Breast epithelium (tissue), 4 donors: Measurements from ENCODE around the gene PTPRG. TPM values are rescaled to one million over a fixed set of nuclear protein-coding genes. Genes with fewer than 3 reads are reported as not detected.

Experiments used
- DNase-seq, 2 donors: peaks; one replicate each; pipeline ENCODE4 v3.0.0-alpha.2; 2019; ENCODE audit warnings: low spot score in 2 of 2
- H3K27ac ChIP-seq, 2 donors: fragments of 200-600 bp; sonication (generic) in 1 of 2; one replicate each; pipeline ENCODE4 v1.5.1; 2016 to 2019; ENCODE audit warnings: mild to moderate bottlenecking in 1 of 2
- H3K27me3 ChIP-seq, 2 donors: fragments of 200-600 bp; sonication (generic) in 1 of 2; one replicate each; pipeline versions ENCODE4 v1.5.1 to v1.6.0; 2017 to 2019; ENCODE audit warnings: control low read depth in 1 of 2, mild to moderate bottlenecking in 1 of 2
- H3K36me3 ChIP-seq: fragments of 200-600 bp; one replicate; pipeline ENCODE4 v1.5.1; 2019
- H3K4me1 ChIP-seq, 2 donors: fragments of 200-600 bp; sonication (generic); one replicate each; pipeline ENCODE4 v1.5.1; 2016 to 2019; ENCODE audit warnings: control low read depth in 1 of 2
- H3K4me3 ChIP-seq, 3 donors: fragments of 200-600 bp; sonication (generic); 1 replicate in 2 of 3; 2 replicates in 1 of 3; pipeline ENCODE4 v1.5.1; 2016 to 2019; ENCODE audit warnings: mild to moderate bottlenecking in 3 of 3, moderate library complexity in 2 of 3
- H3K9me3 ChIP-seq, 2 donors: fragments of 200-600 bp; sonication (generic) in 1 of 2; one replicate each; pipeline ENCODE4 v1.5.1; 2016 to 2019; ENCODE audit warnings: control low read depth in 1 of 2
- CTCF ChIP-seq, 3 donors: fragments of 450-650 bp; IDR thresholded peaks; one replicate each; pipeline ENCODE4 v1.5.1; 2016 to 2017; ENCODE audit warnings: antibody characterized with exemption in 3 of 3, mild to moderate bottlenecking in 3 of 3, moderate library complexity in 3 of 3
- POLR2A ChIP-seq: fragments of 450-650 bp; IDR thresholded peaks from one replicate; pipeline ENCODE4 v1.6.1; 2016; ENCODE audit warnings: antibody characterized with exemption, mild to moderate bottlenecking, moderate library complexity
- POLR2AphosphoS5 ChIP-seq, 3 donors: sonication (generic); formaldehyde crosslinking; IDR thresholded peaks; one replicate each; pipeline ENCODE4 v1.6.1; 2017; ENCODE audit warnings: antibody characterized with exemption in 3 of 3
- intact Hi-C: fragments of 100-400 bp; cut with DNase I; formaldehyde crosslinking; loops from one replicate; pipeline ENCODE4 v1.15.1; 2023; ENCODE audit warnings: low total_unique reads
- total RNA-seq, 3 donors: library from RNA; depleted of rRNA; stranded (reverse); fragments of >200 nt; gene quantifications; one replicate each; pipeline ENCODE4 v1.1.0, GENCODE V29; 2016

Gene PTPRG
- total RNA-seq, 3 donors from 2014 or later, result 42.3 to 179 (median 61.6) TPM

GRCh38 chr3:61990327-61991027 is 429.1 kb downstream of the PTPRG start:
- Histone ChIP-seq H3K4me3 (no peak overlapping the region), H3K4me1 (no peaks in the 10 kb centered on the region), H3K27ac (no peak overlapping the region), H3K27me3 (no peaks in the 10 kb centered on the region), H3K36me3 (no peaks in the 10 kb centered on the region), H3K9me3 (no peaks in the 10 kb centered on the region)
- intact Hi-C loops, result no loop called here
- no peak for TF ChIP-seq CTCF (IDR thresholded peaks at IDR 0.05)
- no peak for TF ChIP-seq POLR2AphosphoS5 (IDR thresholded peaks at IDR 0.05)
- no peak for TF ChIP-seq POLR2A
- no peak for DNase-seq

- no peaks in the 10 kb centered on the region for H3K36me3 ChIP-seq
- H3K4me3 ChIP-seq, result no peak overlapping the region
- no peaks in the 10 kb centered on the region for H3K9me3 ChIP-seq
- H3K27ac ChIP-seq, result no peak overlapping the region
- intact Hi-C loops, result no loop called here
- H3K4me1 ChIP-seq, result no peaks in the 10 kb centered on the region
- no peaks in the 10 kb centered on the region for H3K27me3 ChIP-seq
- TF ChIP-seq CTCF (IDR thresholded peaks at IDR 0.05), result no peak
- no peak for TF ChIP-seq POLR2AphosphoS5 (IDR thresholded peaks at IDR 0.05)
- no peak for TF ChIP-seq POLR2A
- DNase-seq, result no peak
Observed at GRCh38 chr3:61991706-61992105, 430.3 kb downstream of the PTPRG start.

- no peak overlapping the region for H3K27ac ChIP-seq
- TF ChIP-seq POLR2AphosphoS5 (IDR thresholded peaks at IDR 0.05), result no peak
- no peak for TF ChIP-seq POLR2A
- no peak for TF ChIP-seq CTCF (IDR thresholded peaks at IDR 0.05)
- no peak for DNase-seq
- no peak overlapping the region for H3K4me3 ChIP-seq
- H3K36me3 ChIP-seq, result no peaks in the 10 kb centered on the region
- no peaks in the 10 kb centered on the region for H3K9me3 ChIP-seq
- H3K27me3 ChIP-seq, result no peaks in the 10 kb centered on the region
- H3K4me1 ChIP-seq, result no peaks in the 10 kb centered on the region
- intact Hi-C loops, result loop anchor here (5.0 kb wide), 1 partner anchor 1399 kb away; no protein-coding TSS in a partner anchor
Observed at GRCh38 chr3:61996366-61996765, 435.0 kb downstream of the PTPRG start.

- Histone ChIP-seq H3K9me3 (no peaks in the 10 kb centered on the region), H3K27ac (no peak overlapping the region), H3K4me3 (no peak overlapping the region), H3K36me3 (no peaks in the 10 kb centered on the region), H3K27me3 (no peaks in the 10 kb centered on the region), H3K4me1 (no peaks in the 10 kb centered on the region)
- TF ChIP-seq POLR2AphosphoS5 (IDR thresholded peaks at IDR 0.05), result no peak
- TF ChIP-seq CTCF (IDR thresholded peaks at IDR 0.05), result no peak
- TF ChIP-seq POLR2A, result no peak
- intact Hi-C loops, result loop anchor here (5.0 kb wide), 1 partner anchor 1400 kb away; no protein-coding TSS in a partner anchor
- no peak for DNase-seq
Observed at GRCh38 chr3:61997101-61997500, 435.7 kb downstream of the PTPRG start.

- no peak for DNase-seq
- intact Hi-C loops, result no loop called here
- no peak for TF ChIP-seq POLR2AphosphoS5 (IDR thresholded peaks at IDR 0.05)
- TF ChIP-seq POLR2A, result no peak
- TF ChIP-seq CTCF (IDR thresholded peaks at IDR 0.05), result no peak
Observed at GRCh38 chr3:62003835-62004234, 442.5 kb downstream of the PTPRG start.

More at GRCh38 chr3:62003835-62004234, 442.5 kb downstream of the PTPRG start:
- no peaks in the 10 kb centered on the region for H3K9me3 ChIP-seq
- peaks cover 0 to 4% of the 10 kb centered on the region in 2 donors for H3K4me1 ChIP-seq
- H3K27ac ChIP-seq, result no peak overlapping the region
- no peaks in the 10 kb centered on the region for H3K36me3 ChIP-seq
- no peak overlapping the region for H3K4me3 ChIP-seq
- no peaks in the 10 kb centered on the region for H3K27me3 ChIP-seq
